Esophagus muscularis mucosa (tissue), 4 donors: ENCODE measurements around the gene UXT.

Source experiments
- EP300 ChIP-seq: sonication (generic); formaldehyde crosslinking; IDR thresholded peaks from one replicate; pipeline ENCODE4 v1.6.1; 2017; ENCODE audit warnings: antibody characterized with exemption
- POLR2A ChIP-seq: fragments of 450-650 bp; IDR thresholded peaks from one replicate; pipeline ENCODE4 v1.6.1; 2017; ENCODE audit warnings: antibody characterized with exemption, moderate library complexity, mild to moderate bottlenecking, low read depth
- POLR2AphosphoS5 ChIP-seq, 2 donors: sonication (generic); formaldehyde crosslinking; IDR thresholded peaks; one replicate each; pipeline ENCODE4 v1.6.1; 2017; ENCODE audit warnings: antibody characterized with exemption in 2 of 2
- TF ChIP-seq, protein P1 (sequence below), 3 experiments: fragments of 200-600 bp in 2 of 3; fragments of 450-650 bp in 1 of 3; sonication (generic) in 2 of 3; IDR thresholded peaks; one replicate each; pipeline ENCODE4 v1.5.1; 2017 to 2019; ENCODE audit warnings: antibody characterized with exemption in 3 of 3, mild to moderate bottlenecking in 2 of 3, moderate library complexity in 1 of 3

- TF ChIP-seq, protein P1, sequence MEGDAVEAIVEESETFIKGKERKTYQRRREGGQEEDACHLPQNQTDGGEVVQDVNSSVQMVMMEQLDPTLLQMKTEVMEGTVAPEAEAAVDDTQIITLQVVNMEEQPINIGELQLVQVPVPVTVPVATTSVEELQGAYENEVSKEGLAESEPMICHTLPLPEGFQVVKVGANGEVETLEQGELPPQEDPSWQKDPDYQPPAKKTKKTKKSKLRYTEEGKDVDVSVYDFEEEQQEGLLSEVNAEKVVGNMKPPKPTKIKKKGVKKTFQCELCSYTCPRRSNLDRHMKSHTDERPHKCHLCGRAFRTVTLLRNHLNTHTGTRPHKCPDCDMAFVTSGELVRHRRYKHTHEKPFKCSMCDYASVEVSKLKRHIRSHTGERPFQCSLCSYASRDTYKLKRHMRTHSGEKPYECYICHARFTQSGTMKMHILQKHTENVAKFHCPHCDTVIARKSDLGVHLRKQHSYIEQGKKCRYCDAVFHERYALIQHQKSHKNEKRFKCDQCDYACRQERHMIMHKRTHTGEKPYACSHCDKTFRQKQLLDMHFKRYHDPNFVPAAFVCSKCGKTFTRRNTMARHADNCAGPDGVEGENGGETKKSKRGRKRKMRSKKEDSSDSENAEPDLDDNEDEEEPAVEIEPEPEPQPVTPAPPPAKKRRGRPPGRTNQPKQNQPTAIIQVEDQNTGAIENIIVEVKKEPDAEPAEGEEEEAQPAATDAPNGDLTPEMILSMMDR (IDR thresholded peaks at IDR 0.05), result no peak
- TF ChIP-seq EP300 (no peak), POLR2A (peak; percentile 71), POLR2AphosphoS5 (IDR thresholded peaks at IDR 0.05) (peak; percentile 55 to 81)
These were observed 8.6 kb downstream of the UXT start, which contains the start of gene ELK1 for GRCh38 chrX:47650164-47651042.
